Measurements from ENCODE around the gene DIS3L. TPM values are rescaled to one million over a fixed set of nuclear protein-coding genes. Genes with fewer than 3 reads are reported as not detected.
"Not testable (repeated sequence)": the region's sequence is repeated elsewhere in the genome, so short reads cannot be mapped to it uniquely, and the experiment has no call there.

Gene DIS3L
- polyA plus RNA-seq, 3 donors = 14.1 to 19.5 (median 19.4) TPM

DNA sequence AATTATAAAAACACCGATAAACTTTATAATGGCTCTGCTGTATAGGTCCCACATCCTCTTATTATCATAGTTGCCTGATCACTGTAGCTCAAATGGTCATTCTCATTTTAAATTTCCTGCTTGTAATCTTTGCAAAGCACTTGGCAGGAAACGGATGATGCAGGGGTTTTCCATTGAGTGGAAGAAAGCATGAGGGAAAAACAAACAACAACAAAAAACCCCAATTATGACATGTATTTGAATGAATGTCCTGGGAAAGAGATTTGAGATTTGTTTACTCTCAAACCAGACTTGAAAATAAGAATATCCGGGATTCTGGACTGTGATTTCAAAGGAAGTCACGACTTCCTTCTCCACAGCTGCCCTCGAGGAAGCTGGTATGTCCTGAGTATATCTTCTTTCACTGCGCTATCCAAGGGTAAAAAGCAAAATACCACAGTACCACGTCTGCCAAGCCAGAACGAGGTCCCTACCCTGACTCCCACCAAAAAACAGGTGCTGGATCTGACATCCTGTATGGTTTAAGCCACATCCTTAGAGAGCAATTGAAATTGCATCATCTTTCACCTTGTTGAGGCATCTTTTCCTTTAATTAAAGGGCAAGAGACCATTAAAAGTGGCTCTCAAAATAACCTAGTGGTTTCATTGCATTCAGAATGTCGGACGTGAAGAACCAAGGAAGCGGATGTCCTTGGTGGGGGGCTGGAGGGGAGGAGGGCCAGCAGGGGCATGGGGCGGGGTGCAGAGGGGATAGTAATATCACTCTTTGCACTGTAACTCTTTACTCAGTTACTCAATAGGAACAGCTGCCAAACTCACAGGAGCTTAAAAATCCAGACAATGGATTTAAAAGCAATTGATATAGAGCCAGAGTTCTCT, 76.6 kb downstream of the DIS3L start:
- H3K27ac ChIP-seq (ENCODE audit: low read depth, low read length) = no peak overlapping the region
- 11 to 21% (median 17%) methylated on average over 12 of the region's 12 CpGs for WGBS, 3 donors

DNA sequence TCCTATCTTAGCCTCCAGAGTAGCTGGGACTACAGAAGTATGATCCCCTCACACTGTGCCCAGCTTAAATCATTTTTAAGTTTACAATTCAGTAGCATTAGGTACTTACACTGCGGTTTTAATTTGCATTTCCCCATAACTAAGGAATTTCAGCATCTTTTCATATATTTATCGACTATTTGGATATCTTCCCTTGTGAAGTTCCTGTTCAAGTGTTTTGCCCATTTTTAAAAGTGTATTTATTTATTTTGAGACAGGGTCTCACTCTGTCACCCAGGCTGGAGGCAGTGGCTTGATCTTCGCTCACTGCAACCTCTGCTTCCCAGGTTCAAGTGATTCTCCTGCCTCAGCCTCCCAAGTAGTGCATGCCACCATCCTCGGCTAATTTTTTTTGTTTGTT, 80.8 kb downstream of the DIS3L start:
- 95 to 98% (median 98%) methylated on average over 4 of the region's 4 CpGs for WGBS, 3 donors
- no peak overlapping the region for H3K27ac ChIP-seq (ENCODE audit: low read depth, low read length)

DNA sequence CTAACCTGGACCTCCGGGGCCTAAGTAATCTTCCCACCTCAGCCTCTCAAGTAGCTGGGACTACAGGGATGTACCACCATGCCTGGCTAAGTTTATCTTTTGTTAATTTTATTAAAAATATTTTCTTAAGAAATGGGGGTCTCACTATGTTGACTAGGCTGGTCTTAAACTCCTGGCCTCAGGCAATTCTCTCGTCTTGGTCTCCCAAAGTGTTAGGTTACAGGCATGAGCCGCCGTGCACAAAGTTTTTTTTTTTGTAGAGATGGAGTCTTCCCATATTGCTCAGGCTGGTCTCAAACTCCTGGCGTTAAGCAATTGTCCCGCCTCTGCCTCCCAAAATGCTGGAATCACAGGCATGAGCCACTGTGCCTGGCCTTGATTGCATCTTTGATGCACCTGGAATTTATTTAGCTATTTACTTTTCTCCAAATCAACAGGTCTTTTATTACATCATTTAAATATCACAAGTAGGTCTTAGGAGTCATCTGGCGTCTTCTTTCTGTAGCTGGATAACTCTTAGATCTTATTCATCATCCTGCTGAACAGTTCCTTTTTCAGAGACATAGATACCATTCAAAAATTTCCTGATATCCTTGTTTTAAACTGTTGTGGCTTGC, 85.6 kb downstream of the DIS3L start:
- WGBS, 3 donors = 85 to 94% (median 94%) methylated on average over 7 of the region's 7 CpGs
- no peak overlapping the region for H3K27ac ChIP-seq (ENCODE audit: low read depth, low read length)

DNA sequence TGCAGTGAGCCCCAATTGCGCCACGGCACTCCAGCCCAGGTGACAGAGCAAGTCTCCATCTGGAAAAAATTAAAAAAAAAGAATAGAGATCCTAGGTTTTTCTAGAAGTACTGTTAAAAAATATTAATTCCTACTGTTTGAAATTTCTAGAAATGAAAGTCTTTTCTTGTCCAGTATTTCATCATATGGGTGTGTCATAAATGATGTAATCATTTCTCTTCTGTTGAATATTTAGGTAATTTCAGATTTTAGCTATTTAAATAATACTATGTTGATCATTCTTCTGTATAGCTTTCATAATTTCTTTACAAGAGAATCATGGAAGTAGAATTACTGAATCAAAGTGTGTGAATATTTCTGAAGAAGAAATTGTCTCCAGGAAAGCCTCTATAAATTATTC, 88.0 kb downstream of the DIS3L start:
- 95 to 98% (median 96%) methylated on average over 2 of the region's 2 CpGs for WGBS, 3 donors
- not testable (repeated sequence) for H3K27ac ChIP-seq (ENCODE audit: low read depth, low read length)

Other genes starting within 250 kb of the DIS3L start
- gene MEGF11, start 39.8 kb upstream of the DIS3L start, polyA plus RNA-seq = under 1 TPM in 2 of 3 donors, not detected in 1; 0.01 to 0.22 TPM
- 1 to 10 TPM; 2.0 to 4.6 (median 2.4) TPM for gene TIPIN, start 63.1 kb downstream of the DIS3L start, polyA plus RNA-seq
- gene MAP2K1, start 93.3 kb downstream of the DIS3L start, polyA plus RNA-seq = 10 to 100 TPM; 11.7 to 34.7 (median 27.7) TPM
- gene SNAPC5, start 204.2 kb downstream of the DIS3L start, polyA plus RNA-seq = 10 to 100 TPM; 15.4 to 34.9 (median 25.9) TPM
- 1,000 to 10,000 TPM; 2,182 to 4,121 (median 3,642) TPM for gene RPL4, start 211.3 kb downstream of the DIS3L start, polyA plus RNA-seq
- 1 to 10 TPM; 1.7 to 7.3 (median 2.7) TPM for gene ZWILCH, start 211.8 kb downstream of the DIS3L start, polyA plus RNA-seq

All from adipose tissue (tissue), 3 donors.